G401.6 (cell line): ENCODE data around the gene ERFL.
"Not testable (repeated sequence)": the region's sequence is repeated elsewhere in the genome, so short reads cannot be mapped to it uniquely, and the experiment has no call there.

ENCODE experiments used
- FAIRE-seq: peaks from 2 replicates; lab custom pipeline; 2012; peaks lifted over from hg19 to GRCh38; lab: Jason Lieb, UNC

ERFL gene

DNA sequence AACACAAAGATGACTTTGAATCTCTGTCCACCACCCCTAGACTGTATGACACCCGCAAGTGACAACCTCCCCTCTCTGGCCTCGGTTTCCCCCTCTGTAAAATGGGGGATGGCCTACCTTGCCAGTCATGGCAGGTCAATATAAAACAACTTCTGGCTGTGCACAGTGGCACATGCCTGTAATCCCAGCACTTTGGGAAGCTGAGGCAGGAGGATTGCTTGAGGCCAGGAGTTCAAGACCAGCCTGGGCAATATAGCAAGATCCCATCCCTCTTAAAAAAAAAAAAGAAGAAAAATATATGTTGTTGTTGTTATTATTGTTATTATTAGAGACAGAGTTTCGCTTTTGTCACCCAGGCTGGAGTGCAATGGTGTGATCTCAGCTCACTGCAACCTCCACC lies 52.3 kb downstream of the ERFL start:
- not testable (repeated sequence) for FAIRE-seq

DNA sequence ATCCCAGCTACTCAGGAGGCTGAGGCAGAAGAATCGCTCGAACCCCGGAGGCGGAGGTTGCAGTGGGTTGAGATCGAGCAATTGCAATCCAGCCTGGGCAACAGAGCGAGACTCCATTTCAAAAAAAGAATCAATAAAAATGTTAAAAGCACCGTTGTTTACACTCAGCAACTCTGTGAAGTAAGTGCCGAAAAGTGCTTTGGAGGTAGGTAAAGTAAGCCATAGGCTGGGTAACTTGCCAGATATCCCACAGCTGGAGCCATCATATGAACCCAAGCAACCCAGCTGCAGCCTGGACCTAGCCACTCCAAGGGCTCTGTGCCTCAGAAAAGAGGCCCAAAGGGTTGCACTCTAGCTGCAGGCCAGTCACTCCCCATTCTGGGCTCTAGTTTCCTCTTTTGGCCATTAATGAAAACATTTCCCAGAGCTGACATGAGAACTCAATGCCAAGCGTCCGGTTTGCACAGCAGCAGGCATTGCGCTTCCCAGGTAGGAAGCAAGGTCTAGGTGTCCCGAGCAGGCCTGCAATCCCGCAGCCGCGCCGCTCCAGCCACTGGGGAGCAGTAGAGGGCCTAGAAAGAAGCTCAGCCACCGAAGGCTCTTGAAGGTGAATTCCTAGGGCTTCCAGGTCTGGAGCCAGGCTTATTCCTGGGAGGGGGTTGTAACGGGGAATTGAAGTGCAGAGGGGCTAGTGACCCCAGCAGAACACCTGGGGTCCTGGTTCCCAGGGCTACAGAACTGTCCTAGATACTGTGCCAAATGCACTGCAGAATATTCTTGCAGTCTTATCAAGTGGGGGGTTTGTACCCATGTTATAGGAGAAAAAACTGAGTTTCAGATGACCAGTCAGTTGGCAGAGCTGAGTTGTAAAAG lies 55.2 kb downstream of the ERFL start:
- peak; percentile 98 for FAIRE-seq

DNA sequence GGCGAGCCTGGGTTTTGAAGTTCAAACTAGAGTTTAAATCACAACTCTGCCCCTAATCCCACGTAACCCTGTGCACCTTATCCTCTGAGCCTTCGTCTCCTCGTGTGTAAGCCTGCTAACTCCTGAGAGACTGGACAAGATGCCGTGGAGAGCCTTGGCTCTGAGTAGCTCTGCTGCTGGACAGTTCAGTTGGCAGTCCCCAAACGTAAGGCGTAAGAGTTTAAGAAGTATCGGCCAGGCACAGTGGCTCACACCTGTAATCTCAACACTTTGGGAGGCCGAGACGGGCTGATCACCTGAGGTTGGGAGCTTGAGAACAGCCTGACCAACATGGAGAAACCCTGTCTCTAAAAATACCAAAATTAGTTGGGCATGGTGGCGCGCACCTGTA lies 55.9 kb downstream of the ERFL start:
- no peak for FAIRE-seq

DNA sequence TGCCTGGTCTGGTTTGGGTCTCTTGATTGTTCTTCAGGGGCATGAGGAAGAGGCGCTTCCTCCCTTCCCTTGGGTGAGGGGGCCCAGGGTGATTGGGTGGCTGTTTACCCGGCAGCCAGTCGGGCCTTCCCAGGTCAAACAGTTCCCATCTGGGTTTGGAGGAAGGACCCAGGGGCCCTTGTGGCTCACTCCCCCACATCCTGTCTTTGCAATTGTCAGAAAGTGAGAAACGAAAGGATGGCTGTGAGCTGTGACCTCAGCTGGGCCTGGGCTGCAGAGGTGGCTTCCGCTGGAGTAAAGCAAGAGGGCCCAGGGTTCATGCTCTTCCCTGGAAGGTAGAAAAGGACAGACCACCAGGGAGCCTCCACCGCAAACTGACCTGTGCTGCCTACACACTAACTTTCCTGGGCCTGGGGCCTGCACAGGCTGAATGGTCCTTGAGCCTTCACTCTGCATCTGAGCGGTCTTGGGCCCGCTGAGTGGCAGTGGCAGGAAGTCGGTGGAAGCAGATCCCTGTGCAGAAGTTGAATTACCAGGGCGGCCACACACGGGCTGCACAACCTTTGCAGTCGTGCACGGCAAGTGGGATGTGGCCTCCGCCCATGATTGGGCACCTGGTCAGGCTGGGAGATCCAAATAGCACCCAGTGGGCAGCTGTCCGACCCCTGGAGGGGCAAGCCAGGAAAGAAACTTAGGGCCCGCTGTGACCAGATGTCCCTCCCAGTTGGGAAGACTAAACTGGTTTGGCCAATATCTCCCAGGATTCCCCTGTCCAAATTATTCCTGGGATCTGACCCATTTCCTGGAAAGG lies 56.5 kb downstream of the ERFL start:
- FAIRE-seq: peak; percentile 72

DNA sequence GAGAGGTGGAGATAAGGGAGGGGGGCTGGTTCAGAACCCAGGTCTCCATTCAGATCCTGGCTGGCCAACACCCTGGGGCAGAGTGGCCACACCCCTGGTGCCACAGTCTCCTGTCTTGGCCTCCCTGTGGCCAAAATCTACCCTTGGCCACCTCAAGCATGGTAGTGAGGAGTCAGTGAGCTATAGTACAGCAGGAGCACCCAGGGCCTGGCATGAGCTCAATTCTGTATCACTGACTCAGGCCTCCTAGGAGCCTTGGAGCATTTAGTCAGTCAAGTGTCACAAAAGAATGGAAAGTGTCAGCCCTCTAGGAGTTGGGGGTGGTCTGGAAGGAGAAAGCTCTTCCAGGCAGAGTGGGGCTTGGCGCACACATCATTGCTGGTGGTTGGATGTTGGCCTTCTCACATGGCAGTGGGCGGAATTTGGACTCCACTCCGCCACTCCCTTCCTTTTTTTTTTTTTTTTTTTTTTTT lies 57.8 kb downstream of the ERFL start:
- peak; percentile 97 for FAIRE-seq

DNA sequence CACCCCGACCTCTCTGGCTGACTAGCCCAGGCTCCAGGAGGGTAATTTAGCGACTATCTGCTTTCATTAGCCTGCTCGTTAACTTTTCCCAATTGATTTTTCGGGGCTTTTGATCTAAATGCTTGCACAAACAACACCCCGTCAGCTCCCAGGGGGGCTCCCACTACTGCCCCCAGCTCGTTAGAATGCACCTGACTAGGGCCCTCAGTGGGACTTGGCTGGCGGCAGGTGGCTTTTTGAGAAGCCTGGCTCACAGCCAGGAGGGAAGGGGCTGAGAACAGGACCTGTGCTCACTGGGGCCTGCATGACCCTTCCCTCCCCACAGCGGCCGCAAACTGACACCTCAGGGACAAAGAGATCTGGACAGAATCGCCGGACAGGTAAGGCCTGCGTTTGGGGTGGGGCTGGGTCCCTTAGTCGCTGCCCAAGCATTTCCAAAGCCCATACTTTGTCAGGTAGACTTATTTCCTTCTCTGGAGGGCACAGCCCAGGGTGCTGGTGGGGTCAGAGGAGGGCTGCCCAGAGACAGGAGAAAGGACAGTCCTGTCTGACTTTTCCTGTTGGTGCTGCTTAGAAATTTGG lies 58.8 kb downstream of the ERFL start:
- FAIRE-seq: no peak

DNA sequence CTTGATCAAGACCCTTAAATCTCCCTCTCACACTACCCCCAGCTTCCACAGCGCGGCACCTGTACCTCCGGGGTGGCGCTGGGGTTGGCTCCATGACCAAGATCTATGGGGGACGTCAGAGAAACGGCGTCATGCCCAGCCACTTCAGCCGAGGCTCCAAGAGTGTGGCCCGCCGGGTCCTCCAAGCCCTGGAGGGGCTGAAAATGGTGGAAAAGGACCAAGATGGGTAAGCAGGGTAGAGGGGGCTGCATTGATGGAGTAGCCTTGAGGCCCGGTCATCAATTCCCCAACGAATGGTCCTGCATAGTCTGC lies 59.3 kb downstream of the ERFL start:
- no peak for FAIRE-seq

DNA sequence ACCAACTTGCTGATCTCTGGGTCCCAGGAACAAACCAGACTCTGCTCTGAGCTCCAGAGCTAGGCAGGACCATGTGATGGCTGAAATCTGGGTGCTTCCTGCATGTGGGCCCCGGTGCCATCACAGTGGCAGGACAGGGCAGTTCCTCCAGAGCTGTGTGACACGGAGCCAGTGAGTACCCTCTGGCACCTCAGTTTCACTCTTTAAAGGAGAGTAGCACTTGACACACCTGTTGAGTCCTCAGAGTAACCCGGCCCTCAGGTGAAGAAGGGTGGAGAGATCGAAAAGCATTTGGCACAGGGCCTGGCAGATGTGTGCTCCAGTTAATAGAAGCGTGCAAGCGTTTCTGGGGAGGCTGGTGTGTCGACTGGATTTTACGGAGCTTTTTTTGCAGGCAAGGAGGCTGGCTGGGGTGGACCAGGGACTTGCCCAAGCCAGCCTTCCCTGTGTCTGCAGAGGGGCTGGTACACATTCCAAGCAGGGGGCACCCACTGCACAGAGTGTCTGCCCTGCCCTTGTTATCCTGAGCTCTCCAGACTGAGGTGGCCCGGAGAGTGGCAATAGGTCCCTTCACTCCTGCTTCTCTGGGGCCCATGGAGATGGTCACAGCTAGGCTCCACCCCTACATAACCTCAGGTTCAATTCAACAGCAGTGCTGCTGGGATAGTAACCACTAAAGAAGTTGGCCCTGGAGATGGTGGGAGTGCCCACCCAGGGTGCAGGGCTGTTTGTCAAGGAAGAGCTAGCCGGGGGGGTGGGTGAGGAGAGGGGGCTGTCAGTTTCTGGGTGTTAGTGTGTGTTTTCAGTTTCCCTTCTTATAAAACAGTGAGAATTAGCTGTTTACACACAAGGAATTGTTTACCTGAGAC lies 59.9 kb downstream of the ERFL start:
- no peak for FAIRE-seq

DNA sequence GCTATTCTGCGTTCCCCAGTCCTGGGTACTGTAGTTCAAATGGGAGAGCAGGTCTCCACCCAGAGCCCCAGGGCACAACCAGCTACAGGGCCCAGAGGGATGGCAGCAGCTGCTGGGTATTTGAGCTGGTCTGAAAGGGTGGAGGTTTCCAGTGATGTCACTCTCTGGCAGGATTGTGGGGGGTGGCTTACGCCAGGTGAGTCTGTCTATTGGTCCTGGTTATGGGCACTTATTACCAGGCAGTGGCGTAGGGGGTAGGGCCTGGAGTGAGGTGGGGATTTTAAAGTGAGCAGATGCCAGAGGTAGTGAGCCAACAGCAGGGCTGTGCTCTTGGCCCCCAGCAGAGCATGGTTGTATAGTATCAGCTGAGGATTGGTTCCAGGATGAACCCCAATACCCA lies 62.0 kb downstream of the ERFL start:
- FAIRE-seq: no peak

DNA sequence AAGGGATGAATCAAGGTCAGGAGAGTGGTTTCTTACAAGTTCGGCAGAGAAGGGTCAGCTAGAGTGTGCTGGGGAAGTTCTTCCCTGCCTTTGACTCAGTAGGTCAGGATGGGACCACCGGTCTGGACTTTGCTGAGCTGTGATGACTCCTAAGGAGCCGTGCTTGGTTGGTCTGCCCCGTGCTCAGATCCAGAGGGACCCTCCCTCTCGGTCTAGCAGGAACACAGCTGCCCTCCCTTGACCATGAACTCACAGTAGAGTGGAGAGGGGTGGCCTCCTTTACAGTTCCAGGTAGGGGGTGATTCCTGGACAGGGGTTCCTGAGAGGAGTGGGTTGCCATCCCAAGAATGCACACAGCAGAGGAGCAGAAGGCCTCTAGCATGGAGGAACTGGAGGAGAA lies 63.9 kb downstream of the ERFL start:
- no peak for FAIRE-seq

DNA sequence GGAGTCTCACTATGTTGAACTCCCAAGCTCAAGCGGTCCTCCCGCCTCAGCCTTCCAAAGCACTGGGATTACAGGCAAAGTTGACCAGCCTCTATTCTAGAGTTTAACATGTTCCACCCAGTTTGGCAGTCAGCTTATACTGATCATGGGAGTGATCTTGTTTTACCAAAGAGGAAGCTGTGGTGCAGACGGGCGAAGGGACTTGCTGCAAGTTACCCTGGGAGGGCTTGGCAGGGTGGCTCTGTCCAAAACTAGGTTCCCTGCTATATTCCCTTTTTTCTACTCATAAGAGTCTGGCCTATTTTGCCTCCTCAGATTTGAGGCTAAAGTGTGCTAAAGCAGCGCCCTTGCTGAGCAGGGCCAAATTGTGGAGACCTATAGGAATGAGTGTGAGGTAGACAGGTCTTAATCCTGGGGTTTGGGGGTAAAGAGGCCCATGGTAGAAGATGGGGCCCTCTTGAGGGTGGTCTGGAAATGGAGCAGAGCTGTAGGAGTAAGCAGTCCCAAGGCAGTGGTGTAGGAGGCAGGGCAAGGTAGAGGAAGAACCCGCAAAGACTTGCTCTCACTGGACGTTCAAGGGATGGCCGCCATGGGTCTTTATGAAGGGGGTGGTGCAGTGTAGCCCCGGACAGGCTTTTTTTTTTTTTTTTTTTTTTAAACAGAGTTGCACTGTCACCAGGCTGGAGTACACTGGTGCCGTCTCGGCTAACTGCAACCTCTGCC lies 64.9 kb downstream of the ERFL start:
- no peak for FAIRE-seq

DNA sequence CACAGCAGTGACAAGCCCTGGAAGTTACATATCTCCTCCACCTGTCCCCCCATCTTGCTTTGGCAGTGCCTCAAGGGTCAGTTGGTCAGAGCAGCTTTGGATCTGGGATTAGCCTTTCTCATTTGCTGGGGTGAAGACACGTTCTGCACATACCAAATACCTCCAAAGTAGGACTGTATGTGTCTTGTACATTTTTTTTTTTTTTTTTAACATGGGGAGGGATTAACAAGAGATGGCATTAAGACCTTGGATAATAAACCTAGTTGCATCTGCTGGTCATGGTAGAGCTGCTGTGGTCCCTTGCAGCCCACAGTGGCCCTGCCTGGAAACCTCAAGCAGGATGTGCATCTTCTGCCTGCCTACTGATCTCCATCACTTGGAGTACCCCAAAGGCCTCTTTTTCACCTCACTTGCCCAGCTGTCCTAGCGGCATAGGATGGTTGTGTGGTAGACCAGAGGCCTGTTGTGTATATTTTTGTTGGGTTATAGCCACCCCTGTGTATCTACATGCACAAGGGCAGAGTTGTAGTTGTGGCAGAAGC lies 65.7 kb downstream of the ERFL start:
- FAIRE-seq: no peak

DNA sequence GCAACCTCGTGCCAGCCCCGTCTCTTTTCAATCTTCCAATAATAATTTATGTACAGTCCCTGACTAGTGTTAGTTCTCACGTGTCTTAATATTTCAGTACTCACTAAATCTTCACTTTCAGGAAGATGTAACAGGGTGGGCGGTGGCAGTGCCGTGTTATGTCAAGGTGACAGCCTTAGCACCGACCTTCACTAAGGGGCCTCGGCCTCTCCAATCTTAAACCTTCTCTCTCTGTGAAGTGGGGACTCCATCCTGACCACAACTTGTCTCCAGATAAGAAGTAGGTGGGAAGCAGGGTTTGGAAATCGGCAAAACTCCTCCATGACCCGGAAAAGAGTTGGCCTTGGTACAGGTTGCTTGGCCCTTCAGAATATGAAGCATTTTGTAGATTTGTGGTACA lies 66.4 kb downstream of the ERFL start:
- FAIRE-seq: no peak

DNA sequence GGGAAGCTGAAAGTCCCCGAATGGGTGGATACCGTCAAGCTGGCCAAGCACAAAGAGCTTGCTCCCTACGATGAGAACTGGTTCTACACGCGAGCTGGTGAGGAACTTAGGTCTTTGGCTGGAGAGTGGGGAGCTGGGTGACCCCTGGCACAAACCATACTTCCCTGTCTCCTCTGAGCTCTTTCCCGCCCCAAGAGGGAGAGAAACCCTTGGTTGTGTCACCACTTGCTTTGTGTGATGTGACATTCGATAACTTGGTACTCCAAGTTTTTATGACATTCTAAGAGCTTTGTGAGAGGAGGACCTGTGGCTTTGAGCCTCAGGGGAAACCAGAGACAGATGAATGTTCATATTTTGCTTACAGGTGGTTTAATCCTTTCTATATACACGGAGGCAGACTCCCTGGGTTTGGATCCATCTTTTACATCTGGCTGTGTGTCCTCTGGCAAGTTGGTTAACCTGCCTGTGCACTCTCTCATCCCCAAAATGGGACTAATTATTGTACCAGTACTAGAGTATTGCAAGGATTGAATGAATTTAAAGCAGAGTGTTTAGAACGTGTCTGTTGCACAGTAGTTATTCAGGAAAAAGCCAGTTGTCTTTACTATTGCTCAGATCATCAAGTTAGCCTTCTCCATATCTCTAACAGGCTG lies 67.0 kb downstream of the ERFL start:
- no peak for FAIRE-seq

DNA sequence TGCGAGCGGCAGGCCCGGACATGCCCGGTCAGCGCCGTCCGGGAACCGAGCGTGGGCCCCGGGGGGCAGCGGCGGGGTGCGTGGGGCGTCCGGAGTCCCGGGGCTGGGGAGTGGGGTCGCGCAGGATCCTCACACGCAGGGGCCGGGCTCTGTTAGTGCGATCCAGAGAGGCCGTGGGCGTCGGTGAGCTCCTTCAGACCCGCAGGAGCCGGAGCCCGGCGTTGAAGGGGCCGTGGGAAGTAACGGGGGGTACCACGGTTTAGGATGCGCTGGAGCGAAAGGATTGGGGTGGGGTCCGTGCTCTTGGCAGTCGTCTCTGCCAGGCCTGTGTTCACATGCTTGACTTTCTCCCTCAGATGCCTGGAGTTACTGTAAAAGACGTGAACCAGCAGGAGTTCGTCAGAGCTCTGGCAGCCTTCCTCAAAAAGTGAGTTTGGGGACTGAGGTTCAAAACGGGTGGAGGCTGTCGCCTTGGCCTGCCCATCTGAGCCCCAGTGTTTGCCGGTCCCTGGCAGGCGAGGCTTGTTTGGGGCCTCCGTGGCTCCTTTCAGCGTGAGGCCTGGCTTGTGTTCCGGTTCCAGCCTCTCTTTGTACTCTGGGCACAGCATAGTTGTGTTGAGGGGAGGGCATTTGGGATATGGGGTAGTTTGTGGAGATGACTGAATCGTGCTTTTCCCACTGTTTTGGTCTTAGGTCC lies 67.7 kb downstream of the ERFL start:
- no peak for FAIRE-seq

DNA sequence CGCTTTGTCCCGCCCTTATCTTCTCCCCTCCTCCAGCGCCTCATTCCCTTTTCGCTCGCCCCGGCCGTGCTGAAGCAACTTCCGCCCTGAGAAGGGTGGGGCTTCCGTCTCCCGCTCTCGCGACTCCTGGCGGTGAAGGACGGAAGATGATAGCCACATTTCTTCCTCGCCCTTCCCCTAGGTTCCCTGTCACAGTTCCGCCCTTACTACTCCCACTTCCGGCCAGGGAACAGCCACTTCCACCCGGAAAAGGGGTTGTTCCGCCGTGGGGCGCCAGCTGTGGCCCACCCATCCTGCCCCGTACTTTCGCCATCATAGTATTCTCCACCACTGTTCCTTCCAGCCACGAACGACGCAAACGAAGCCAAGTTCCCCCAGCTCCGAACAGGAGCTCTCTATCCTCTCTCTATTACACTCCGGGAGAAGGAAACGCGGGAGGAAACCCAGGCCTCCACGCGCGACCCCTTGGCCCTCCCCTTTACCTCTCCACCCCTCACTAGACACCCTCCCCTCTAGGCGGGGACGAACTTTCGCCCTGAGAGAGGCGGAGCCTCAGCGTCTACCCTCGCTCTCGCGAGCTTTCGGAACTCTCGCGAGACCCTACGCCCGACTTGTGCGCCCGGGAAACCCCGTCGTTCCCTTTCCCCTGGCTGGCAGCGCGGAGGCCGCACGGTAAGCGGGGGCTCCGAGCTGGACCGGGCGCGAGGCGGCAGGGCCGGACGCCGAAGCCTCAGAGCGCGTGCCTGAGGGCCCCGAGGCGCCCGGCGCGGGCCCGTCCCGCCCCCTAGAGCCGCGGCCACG lies 68.4 kb downstream of the ERFL start, which contains the start of gene RPS19:
RPS19 (plus strand) TSS at position 638 of the 801 bp plus-strand sequence. CDS start 520 bp downstream, outside the sequence.
- FAIRE-seq: peak; percentile 99

DNA sequence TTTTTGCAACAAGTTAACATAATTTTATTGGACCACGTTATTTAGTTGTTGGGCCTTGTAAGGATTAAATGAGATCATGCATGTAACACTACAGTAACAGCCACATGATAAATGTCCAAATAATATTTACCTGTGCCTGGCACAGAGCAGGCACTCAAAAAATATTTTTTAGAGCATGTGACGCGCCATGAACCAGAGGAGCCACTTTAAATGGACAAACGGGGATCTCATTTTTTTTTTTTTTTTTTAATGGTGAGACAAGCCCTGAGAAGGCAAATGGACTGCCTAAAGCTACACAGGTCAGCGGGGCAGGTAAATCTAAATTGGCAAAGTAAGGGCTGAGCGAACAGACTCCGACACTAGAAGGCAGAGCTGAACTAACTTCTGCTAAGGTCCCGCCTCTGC lies 69.0 kb downstream of the ERFL start:
- FAIRE-seq: no peak
